ENCODE measurements around the gene SUPT3H. TPM values are rescaled to one million over a fixed set of nuclear protein-coding genes. Genes with fewer than 3 reads are reported as not detected.
"Not testable (repeated sequence)": the region's sequence is repeated elsewhere in the genome, so short reads cannot be mapped to it uniquely, and the experiment has no call there.

Gene SUPT3H
- polyA plus RNA-seq, 5 donors = 24.5 to 29.5 (median 26.6) TPM

DNA sequence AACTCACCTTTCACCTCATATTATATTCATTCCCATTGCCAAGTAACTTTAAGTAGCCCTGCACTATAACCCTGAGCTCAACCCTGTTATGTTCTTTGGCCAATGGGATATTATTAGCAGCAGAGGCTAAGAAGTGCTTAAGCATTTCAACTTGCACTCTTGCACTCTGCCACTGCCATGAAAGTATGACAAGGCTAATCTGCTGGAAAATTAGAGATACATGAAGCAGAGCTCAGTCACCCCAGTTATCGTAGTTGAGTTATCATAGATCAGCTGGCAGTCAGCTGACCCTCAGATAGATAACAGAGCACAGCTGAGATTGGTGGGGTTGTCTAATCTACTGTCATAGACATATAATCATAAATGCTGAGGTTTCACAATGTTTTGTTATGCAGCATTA lies 259.0 kb downstream of the SUPT3H start:
- DNase-seq = no peak

GRCh38 chr6:45116714-45117410 lies 260.9 kb downstream of the SUPT3H start:
- no peak for DNase-seq

DNA sequence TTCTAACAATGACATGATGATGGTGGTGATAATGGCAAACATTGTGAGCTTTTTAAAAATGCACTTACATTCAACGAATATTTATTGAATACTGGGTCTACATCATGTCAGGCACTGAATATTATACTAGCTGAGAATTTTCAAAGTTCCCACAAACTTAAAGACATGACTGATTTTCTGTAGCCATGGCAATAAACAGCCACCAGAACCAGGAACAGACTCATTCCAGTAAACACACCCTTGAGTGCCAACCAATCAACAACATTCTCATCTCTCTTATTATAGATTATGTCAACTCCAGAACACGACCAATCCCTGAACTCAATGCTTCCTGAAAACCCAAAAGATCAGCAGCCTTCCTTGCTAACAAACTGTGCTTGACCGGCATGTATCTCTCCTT lies 262.0 kb downstream of the SUPT3H start:
- no peak for DNase-seq

- no peak for DNase-seq
Measured at GRCh38 chr6:45112711-45113110, 265.0 kb downstream of the SUPT3H start.

DNA sequence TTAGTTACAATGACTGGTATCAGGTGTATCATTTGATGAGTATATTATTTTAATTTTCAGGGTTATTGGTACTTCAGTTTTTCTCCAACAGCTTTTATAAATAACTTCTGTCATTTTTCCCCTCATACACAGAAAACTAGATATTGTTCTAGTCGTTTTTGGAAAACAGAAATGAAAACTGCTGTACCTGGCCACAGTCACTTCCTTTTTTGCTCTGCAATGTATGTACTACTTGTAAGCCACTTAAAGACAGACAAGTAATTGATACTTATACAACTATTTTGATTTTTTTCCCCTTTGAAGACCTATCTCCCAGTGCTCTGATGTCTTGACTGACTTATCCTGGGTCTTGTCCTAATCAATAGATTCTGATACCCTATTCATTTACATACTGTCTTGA lies 268.2 kb downstream of the SUPT3H start:
- DNase-seq = no peak

GRCh38 chr6:45105170-45105820 lies 272.4 kb downstream of the SUPT3H start:
- DNase-seq = no peak

GRCh38 chr6:45104429-45104828 lies 273.3 kb downstream of the SUPT3H start:
- no peak for DNase-seq

DNA sequence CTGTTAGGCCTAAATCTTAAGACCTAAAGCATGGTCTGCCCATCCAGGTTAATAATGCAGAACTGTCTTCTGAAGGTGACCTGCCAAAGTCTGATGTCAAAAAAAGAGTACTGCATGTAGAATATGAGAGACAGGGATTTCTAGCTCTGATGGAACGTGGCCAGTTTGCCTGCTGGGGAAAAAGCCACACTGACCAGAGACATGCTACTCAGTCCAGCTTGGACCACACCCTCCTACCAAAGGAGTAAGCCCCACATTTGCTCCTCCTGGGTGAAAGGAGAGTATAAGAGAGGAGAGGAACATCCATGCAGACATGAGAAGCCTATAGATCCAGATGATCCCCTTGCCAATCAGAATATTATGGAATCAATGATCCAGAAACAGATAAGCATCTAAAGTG lies 279.5 kb downstream of the SUPT3H start:
- no peak for DNase-seq

DNA sequence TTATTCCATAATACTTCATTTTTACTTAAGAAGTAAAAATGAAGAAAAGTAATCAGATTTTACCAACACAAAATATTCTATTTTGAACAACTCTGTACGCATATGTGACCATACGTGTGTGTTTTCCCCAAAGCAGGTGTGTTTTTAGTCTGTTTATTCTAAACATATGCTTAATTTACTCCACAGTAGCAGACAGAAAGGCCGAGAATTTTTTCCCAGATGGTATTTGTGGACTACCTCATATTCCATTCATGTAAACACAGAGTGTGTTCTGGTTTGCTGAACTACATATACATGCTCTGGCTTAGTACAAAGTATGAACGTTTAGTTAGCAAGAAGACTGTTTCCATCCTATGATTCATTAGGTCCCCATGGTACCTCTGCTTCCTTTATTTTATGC lies 282.9 kb downstream of the SUPT3H start:
- DNase-seq = no peak

- no peak for DNase-seq
Measured at GRCh38 chr6:45092135-45092534, 285.6 kb downstream of the SUPT3H start.

- DNase-seq = no peak
Measured at GRCh38 chr6:45086360-45087084, 291.2 kb downstream of the SUPT3H start.

DNA sequence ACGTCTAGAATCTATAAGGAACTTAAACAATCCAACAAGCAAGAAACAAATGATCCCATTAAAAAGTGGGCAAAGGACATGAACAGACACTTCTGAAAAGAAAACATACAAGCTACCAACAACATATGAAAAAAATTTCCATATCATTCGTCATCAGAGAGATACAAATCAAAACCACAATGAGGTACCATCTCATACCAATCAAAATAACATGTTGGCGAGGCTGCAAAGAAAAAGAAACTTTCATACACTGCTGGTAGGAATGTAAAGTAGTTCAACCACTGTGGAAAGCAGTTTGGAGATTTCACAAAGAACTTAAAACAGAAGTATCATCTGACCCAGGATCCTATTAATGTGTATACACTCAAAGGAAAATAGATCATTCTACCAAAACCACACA lies 293.5 kb downstream of the SUPT3H start:
- no peak for DNase-seq

GRCh38 chr6:45082091-45082490 lies 295.6 kb downstream of the SUPT3H start:
- no peak for DNase-seq

DNA sequence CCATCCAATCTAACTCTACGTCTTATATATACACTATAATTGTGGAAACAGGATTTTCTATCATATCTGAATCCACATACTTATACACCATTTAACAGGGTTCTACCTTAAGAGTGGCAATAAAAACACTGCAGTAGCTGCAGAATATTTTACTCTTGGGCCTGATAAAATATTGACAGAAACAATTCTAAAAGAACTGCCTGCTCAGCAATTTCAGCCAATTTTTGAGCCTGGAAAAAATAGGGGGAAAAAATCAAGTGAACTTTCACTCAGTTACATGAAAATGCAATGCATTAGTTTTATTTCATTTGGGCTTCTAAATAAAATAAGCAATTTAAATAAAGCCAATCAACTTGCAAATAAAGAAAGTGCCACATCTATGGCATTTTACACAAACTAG lies 296.1 kb downstream of the SUPT3H start:
- DNase-seq = no peak

DNA sequence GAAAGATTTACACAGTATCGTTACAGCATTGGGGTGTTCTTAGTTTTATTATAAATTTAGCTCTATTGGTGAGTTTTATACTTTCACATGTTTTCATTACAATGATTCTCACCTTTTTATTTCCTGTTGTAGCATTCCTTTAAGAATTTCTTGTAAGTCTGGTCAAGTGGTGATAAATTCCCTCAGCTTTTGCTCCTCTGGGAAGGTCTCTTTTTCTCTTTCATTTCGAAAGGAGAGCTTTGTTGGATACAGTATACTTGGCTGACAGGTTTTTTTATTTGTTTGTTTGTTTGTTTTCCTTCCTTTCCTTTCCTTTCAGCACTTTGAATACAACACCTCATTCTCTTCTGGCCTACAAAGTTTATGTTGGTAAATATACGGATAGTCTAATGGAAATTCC lies 299.3 kb downstream of the SUPT3H start:
- DNase-seq = no peak

DNA sequence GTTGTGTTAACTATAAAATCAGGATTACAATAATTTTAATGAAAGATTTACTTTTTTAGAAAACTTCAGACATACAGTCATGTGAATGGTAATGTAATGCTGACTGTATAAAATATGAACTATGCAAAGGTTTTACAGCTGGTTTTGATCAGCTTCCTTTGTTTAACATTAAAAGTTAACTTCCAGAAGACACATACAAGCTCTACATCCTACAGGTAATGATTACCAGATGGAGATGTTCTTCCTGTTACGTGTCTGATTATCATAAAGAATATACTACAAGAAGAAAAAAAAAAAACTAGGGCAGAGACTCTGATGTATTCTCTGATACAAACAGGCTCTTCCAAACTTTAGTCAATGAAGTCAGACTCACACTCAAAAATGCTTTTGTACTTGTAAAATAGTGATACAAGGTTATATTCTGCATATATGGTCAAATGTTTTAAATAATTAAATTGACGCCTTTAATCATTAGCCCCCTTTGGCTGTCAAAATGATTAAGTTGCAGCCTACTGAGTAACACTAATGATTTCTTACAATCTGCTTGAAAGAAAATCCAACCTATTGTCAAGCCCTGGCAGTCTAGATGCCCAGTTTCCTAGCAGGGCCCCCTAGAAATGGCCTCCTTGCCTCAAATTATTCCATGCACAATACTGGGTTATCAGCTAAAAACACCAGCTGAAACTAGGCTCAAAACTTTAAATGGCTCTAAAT lies 301.4 kb downstream of the SUPT3H start:
- no peak for DNase-seq

DNA sequence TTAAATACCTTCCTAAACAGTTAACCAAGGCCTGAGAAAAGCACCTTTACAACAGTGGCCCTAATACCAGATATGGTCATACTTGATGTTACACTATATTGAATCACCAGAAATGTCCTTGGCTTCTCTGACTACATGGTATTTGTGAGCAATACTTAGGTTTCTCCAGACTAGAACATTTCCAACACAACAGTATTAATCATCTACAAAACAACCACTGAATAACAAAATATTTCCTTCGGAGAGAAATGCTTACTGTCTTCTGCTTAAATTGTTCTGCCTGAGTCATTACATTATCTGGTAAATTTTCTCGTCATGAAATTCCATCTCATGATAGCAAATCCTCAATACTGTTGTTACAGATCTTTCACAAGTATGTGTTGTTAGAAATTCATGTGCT lies 302.5 kb downstream of the SUPT3H start:
- no peak for DNase-seq

DNA sequence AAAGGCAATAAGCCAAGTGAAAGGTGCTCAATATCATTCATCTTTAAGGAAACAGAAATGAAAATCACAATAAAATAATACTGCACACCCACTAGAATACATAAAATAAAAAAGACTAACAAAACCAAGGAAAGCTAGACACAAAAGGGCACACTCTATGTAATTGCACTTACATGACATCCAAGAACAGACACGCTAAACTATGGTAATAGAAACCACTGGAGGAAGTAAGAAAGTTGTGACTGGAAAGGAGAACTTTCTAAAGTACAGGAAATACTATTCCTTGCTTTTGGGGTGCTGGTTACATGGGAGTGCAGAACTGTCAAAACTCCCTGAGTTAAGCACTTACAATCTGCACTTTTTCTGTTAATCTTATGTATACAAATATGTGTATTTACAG lies 303.3 kb downstream of the SUPT3H start:
- DNase-seq = no peak

- no peak for DNase-seq
Measured at GRCh38 chr6:45073771-45074170, 304.0 kb downstream of the SUPT3H start.

DNA sequence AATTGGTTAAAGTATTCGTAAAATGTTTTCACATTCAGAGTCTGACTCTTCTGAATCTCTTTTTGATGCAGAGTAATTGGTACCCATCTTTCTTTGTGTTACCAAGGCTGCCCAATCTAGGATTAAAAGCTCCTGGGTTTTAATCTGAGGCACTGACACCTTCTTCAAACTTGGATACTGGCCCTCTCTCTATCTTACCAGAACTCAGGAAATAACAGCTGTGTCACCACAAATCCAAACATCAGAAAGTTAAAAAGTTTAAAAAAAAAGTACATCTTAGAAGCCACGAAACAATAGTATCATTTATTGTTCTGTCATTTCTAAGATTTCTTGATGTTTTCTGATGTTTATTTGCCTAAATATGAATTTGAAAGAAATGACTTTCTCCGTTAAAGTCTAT lies 305.1 kb downstream of the SUPT3H start:
- DNase-seq = no peak

DNA sequence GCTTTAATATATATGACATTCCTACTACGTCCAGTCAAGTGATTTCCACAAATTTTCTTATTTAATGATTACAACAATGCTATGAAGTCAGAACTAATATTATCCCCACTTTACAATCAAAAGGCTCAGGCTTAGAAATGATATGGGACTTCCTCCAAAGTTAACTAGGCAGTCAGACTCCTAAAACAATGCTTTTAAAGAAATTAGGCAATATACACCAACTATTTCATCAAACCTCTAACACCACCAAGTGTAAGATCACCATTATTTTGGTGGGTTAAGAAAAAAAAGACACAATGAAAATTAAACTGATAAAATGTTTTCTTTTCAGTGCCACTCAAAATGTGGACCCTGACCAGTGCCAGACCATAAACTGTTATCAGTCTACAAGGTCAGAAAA lies 305.7 kb downstream of the SUPT3H start:
- no peak for DNase-seq

- DNase-seq = no peak
Measured at GRCh38 chr6:45069091-45069490, 308.6 kb downstream of the SUPT3H start.

DNA sequence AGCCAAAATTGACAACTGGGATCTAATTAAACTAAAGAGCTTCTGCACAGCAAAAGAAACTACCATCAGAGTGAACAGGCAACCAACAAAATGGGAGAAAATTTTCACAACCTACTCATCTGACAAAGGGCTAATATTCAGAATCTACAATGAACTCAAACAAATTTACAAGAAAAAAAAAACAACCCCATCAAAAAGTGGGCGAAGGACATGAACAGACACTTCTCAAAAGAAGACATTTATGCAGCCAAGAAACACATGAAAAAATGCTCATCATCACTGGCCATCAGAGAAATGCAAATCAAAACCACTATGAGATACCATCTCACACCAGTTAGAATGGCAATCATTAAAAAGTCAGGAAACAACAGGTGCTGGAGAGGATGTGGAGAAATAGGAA lies 310.3 kb downstream of the SUPT3H start:
- not testable (repeated sequence) for DNase-seq

Measured in right lung (tissue), 5 donors.